Measurements from ENCODE around the gene HRH2.
"Not testable (repeated sequence)": the region's sequence is repeated elsewhere in the genome, so short reads cannot be mapped to it uniquely, and the experiment has no call there.

The HRH2 gene

DNA sequence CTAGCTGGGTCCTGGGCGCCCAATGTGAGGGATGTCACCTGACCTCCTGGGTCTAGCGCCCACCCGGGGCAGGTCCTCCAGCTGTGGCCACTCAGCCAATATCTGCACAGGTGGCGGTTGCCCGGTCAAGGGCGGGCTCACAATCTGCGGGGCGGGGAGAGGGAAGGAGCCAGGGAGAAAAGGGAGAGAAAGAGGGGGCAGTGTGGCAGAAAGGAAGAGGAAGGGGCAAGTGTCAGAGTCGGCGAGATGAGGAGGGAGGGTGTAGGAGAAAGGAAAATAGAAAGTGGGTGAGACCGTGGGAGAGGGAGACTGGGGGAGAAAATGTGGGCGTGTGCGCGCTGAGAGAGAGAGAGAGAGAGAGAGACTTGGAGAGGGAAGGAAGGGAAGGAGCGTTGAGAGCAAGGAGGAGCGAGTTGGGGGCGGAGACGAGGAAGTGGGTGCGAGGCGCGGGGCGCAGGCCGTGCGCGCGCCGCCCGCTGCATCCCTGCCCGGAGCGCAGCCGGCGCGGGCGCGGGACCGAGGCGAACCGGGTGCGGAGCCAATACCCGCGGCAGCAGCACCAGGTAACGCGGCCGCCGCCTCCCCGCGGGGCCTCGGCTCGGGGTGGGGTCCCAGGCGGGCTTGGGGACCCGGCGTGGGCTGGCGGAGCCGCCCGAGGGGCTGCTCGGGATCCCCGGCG, at the start of gene HRH2:
HRH2 (plus strand) TSS at position 479 of the 679 bp plus-strand sequence. CDS start 25,163 bp downstream, outside the sequence.
- DNase-seq (ENCODE audit: low spot score), result peak; percentile 73

DNA sequence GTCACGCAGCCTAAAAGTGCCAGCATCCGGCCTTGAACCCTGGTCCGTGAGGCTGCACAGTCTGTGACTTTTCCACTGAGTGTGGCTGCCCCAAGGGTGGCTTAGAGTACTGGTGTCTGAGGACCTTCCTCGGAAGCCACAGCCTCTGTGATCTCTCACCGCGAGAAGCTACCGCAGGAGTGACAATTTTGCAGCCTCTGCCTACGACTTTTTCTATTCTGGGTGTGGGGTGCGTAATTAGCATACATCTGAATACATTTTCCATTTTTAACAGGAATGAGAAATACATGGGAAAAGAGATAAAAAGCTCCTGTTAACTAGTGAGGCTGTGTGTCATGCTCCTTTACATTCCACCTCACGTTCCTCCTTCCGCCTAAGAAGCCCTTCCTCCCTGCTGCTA, 48.3 kb upstream of the HRH2 start:
- no peak for DNase-seq (ENCODE audit: low spot score)

GRCh38 chr5:175610381-175610780, 47.5 kb upstream of the HRH2 start:
- no peak for DNase-seq (ENCODE audit: low spot score)

DNA sequence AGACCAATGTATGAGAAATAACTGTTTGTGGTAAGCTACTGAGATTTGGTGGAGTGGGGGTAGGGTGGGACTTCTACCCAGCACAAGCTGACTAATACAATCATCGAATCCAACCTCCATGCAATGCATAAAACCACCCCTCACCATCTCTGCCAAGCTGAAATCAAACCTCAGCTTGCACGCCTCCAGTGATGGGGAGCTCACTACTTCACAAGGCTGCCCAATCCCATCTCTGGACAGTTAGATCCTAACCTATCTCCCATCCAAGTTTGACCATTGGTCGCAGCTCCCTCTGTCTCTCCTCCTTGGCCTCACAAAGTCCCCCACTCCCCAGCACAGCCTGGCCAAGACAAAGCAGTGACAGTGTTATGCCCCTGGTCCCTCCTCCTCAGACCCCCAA, 47.0 kb upstream of the HRH2 start:
- no peak for DNase-seq (ENCODE audit: low spot score)

DNA sequence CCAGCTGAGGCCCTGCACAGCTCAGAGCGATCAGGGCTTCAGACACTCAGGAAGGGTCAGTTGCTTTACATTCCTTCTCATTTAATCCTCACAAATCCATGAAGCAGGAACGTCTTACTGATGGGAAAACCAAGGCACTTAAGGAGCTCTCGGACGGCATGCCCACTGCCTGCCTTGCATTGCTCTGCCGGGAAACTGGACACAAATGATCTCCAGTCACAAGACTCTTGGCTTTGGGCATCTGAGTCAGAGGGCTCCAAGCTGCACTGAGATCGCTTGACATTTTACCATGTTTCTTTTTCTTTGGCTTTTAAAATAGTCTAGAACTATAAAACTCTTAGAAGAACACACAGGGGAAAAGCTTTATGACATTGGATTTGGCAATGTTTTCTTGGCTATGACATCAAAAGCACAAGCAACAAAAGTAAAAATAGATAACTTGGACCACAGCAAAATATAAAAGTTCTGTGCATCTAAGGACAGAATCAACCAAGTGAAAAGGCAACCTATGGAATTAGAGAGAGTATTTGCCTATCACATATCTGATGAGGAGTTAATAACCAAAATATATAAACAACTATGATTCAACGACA, 43.6 kb upstream of the HRH2 start:
- no peak for DNase-seq (ENCODE audit: low spot score)

DNA sequence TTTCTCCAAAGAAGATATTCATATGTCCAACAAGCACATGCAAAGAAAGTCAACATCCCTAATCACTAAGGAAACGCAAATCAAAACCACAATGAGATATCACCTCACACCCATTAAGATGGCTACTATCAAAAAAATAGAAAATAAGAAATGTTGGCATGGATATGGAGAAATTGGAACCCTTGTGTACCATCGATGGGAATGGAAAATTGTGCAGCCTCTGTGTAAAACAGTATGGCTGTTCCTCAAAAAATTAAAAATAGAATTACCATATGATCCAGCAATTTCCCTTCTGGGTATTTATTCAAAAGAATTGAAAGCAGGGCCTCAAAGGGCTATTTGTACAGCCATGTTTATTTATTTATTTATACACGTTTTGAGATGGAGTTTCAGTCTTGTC, 43.0 kb upstream of the HRH2 start:
- no peak for DNase-seq (ENCODE audit: low spot score)

GRCh38 chr5:175616083-175616482, 41.8 kb upstream of the HRH2 start:
- no peak for DNase-seq (ENCODE audit: low spot score)

GRCh38 chr5:175616527-175616926, 41.3 kb upstream of the HRH2 start:
- DNase-seq (ENCODE audit: low spot score), result not testable (repeated sequence)

- no peak for DNase-seq (ENCODE audit: low spot score)
These were observed 40.4 kb upstream of the HRH2 start for GRCh38 chr5:175617447-175617846.

DNA sequence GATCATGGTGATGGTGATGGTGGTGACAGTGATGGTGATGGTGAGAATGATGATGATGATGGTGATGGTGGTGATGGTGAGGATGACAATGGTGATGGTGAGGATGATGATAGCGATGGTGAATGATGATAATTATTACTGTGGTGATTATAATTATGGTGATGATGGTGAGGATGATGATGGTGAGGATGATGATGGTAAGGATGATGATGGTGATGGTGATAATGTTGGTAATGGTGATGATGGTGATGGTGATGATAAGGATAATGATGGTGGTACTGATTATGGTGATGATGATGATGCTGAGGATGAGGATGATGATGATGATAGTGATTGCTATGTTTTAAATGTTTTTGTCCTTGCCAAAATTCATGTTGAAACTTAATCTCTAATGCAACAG, 37.3 kb upstream of the HRH2 start:
- no peak for DNase-seq (ENCODE audit: low spot score)

GRCh38 chr5:175621971-175622370, 35.9 kb upstream of the HRH2 start:
- DNase-seq (ENCODE audit: low spot score), result no peak

DNA sequence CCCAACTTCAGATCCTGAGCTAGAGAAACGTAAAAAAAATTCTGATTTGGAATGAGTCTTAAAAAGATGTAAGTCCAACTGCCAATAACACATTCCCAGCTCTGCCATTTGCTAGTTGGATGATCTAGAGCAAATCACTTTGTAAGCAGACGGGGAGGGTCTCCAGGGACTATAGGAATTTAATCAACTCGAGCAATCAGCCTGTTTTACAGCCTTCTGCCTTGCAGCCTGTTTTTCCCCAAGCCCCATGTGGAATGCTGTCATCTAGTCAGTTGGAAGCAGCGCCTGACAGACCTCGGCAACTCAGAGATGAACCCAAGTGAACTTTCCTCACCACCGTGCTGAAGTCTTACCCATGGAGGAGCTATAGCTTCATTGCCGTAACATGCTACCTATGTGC, 34.8 kb upstream of the HRH2 start:
- DNase-seq (ENCODE audit: low spot score), result no peak

- no peak for DNase-seq (ENCODE audit: low spot score)
These were observed 33.6 kb upstream of the HRH2 start for GRCh38 chr5:175624316-175624715.

GRCh38 chr5:175627005-175627404, 30.9 kb upstream of the HRH2 start:
- DNase-seq (ENCODE audit: low spot score), result no peak

DNA sequence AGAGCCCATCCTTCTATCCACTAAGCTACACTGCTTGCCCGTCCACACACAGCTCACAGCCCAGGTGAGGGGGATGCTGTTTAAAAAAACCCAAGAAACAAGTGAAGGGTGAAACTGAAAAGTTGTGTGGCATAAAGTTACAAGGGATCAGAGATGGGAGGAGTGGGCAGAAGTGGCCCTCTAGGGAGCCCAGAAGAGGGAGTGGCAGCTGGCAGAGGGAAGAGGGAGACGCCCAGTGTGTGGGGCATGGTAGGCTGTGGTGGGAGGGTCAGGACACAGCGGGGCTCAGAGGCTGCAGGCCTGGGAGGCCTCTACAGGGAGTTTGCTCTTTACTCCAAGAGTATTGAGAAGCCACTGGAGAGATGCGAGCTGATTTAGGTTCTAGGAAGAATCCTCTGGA, 30.1 kb upstream of the HRH2 start:
- DNase-seq (ENCODE audit: low spot score), result no peak

- no peak for DNase-seq (ENCODE audit: low spot score)
These were observed 29.2 kb upstream of the HRH2 start for GRCh38 chr5:175628668-175629067.

DNA sequence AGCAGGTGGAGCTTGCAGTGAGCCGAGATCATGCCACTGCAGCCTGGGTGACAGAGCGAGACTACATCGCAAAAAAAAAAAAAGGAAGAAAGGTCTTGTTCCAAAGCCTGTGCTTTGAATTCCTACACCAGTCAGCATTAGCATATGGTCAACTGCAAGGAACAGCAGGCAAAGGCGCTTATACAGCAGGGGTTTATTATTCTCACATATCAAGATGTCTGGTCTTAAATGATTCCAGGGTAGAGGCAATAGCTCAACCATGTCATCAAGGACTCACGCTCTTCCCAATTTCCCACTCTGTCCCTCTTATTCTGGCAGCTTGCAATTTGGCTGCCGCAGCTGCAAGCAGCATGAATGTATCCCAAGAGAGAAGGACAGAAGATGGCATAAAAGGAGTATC, 28.6 kb upstream of the HRH2 start:
- DNase-seq (ENCODE audit: low spot score), result no peak

DNA sequence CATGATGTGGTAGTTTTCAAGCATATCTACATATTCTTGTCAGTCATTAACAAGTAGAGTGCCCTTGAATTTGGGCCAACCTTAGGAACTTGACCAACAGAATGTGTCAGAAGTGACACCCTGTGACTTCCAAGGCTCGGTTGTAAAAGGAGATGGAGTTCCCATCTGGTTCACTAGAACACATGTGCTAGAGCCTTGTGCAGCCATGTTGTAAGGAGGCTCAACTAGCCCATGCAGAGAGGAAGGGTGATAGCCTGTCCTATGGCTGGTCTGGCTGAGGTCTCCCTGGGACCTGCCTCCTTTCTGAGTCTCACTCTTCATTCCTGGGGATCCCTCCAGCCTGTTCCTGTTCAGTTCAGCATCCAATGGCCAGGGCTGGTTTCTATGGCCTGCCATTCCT, 28.1 kb upstream of the HRH2 start:
- no peak for DNase-seq (ENCODE audit: low spot score)

DNA sequence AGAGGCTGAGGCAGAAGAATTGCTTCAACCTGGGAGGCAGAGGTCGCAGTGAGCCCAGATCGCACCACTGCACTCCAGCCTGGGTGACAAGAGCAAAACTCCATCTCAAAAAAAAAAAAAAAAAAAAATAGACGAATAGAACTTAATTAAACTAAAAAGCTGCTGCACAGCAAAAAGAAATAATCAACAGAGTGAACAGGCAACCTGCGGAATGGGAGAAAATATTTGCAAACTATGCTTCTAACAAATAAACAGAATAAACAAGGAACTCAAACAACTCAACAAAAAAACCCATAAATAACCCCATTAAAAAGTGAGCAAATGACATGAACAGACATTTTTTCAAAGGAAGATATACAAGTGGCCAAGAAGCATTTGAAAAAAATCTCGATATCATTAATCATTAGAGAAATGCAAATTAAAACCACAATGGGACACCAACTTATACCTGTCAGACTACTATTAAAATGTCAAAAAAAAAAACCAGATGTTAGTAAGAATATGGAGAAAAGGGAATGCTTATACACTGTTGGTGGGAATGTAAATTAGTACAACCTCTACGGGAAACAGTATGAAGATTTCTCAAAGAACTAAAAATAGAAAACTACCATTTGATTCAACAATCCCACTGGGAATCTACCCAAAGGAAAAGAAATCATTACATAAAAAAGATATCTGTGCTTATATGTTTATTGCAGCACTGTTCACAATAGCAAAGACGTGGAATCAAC, 21.9 kb upstream of the HRH2 start:
- no peak for DNase-seq (ENCODE audit: low spot score)

GRCh38 chr5:175638305-175638704, 19.6 kb upstream of the HRH2 start:
- DNase-seq (ENCODE audit: low spot score), result no peak

GRCh38 chr5:175640106-175640775, 17.6 kb upstream of the HRH2 start:
- DNase-seq (ENCODE audit: low spot score), result no peak

DNA sequence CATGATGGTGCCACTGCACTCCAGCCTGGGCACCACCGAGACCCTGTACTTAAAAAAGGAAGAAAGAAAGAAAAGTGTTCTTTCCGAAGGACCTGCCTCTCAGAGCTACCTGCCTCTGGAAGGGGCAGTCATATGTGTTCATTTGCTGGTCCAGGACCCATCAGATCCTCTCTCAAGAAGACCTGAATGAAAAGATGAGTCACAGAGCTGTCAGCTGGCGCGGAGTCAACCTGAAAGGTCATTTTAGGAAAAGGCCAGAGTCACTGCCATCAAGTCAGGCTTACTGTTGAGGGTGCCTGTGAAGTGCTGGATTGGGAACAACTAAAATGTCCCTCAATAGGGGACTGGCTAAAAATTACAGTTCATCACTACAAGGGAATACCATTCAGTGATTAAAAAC, 14.9 kb upstream of the HRH2 start:
- DNase-seq (ENCODE audit: low spot score), result no peak

DNA sequence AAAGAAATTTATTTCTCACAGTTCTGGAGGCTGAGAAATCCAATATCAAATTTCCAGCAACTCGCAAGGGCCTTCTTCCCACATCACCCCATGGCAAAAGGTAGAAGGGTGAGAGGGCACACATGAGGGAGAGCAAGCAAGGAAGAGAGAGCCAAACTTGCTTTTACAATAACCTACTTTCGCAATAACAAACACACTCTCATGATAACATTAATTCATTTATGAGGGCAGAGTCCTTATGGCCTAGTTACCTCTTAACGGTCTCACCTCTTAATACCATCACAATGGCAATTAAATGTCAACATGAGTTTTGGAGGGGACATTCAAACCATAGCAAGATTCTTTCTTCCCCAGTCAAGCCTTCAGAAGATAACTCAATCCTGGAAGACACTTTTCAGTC, 11.6 kb upstream of the HRH2 start:
- no peak for DNase-seq (ENCODE audit: low spot score)

Measured in activated CD4-positive, alpha-beta T cell treated with anti-CD3 and anti-CD28 coated beads, Interleukin-2, Interleukin-4, amounts not matched to agents 100 ng/mL and 50 ng/mL, durations not matched to agents 16 hours and 8 hours (primary cell).